SU-DHL-6 (cell line): ENCODE data around the gene PCDH18.

Source experiments
- H2AFZ ChIP-seq: fragments of 200-600 bp; sonication (generic); 2 replicates; pipeline ENCODE4 v1.6.1; 2014; ENCODE audit warnings: low read depth, mild to moderate bottlenecking, moderate library complexity, mixed read lengths, antibody characterized with exemption, low read length; ENCODE audit not compliant: severe bottlenecking
- H3F3A ChIP-seq: fragments of 200-600 bp; shearing (Covaris generic); 2 replicates; pipeline ENCODE4 v1.6.0; 2016; ENCODE audit warnings: antibody characterized with exemption, mild to moderate bottlenecking; ENCODE audit not compliant: insufficient read depth
- H3K27ac ChIP-seq: fragments of 200-600 bp; sonication (generic); 2 replicates; pipeline ENCODE4 v1.5.1; 2016; ENCODE audit warnings: low read depth, mild to moderate bottlenecking, low read length, moderate library complexity, mixed read lengths
- H3K27me3 ChIP-seq: fragments of 200-600 bp; sonication (generic), shearing (Covaris generic); 2 replicates; pipeline ENCODE4 v1.6.0; 2014; ENCODE audit warnings: mild to moderate bottlenecking, low read length
- H3K36me3 ChIP-seq: fragments of 200-600 bp; sonication (generic); 2 replicates; pipeline ENCODE4 v1.6.1; 2014; ENCODE audit warnings: mild to moderate bottlenecking, low read length, mixed read lengths
- H3K4me2 ChIP-seq: fragments of 300-600, 200-600 bp; shearing (Covaris generic), sonication (generic); 2 replicates; pipeline ENCODE4 v1.6.0; 2014; ENCODE audit warnings: low read length, low read depth, mild to moderate bottlenecking; ENCODE audit not compliant: poor library complexity, severe bottlenecking
- H3K4me3 ChIP-seq: fragments of 200-600 bp; sonication (generic); 2 replicates; pipeline ENCODE4 v1.5.1; 2014; ENCODE audit warnings: antibody characterized with exemption, low read length, mild to moderate bottlenecking, mixed read lengths; ENCODE audit not compliant: insufficient read depth, poor library complexity, severe bottlenecking
- H3K79me2 ChIP-seq: fragments of 200-600 bp; sonication (generic); 2 replicates; pipeline ENCODE4 v1.6.1; 2014; ENCODE audit warnings: mild to moderate bottlenecking, low read length, moderate library complexity; ENCODE audit not compliant: insufficient read depth
- H3K9ac ChIP-seq: fragments of 200-600 bp; sonication (generic); 2 replicates; pipeline ENCODE4 v1.7.0; 2014; ENCODE audit warnings: mild to moderate bottlenecking, low read length
- H3K9me2 ChIP-seq: fragments of 200-600 bp; sonication (generic); replicated peaks from 2 replicates; pipeline ENCODE4 v1.6.1; 2014; ENCODE audit warnings: low read length; ENCODE audit not compliant: insufficient read depth
- H3K9me3 ChIP-seq: fragments of 200-600 bp; sonication (generic); 2 replicates; pipeline ENCODE4 v1.6.1; 2014; ENCODE audit warnings: low read length, mixed read lengths; ENCODE audit not compliant: insufficient read depth
- H4K20me1 ChIP-seq: fragments of 200-600 bp; sonication (generic); 2 replicates; pipeline ENCODE4 v1.6.1; 2014; ENCODE audit warnings: low read depth, mild to moderate bottlenecking, antibody characterized with exemption, low read length, moderate library complexity, mixed read lengths
- CTCF ChIP-seq: fragments of 200-600 bp; sonication (generic); IDR thresholded peaks from one replicate; pipeline ENCODE4 v1.5.1; 2017; ENCODE audit warnings: antibody characterized with exemption, mild to moderate bottlenecking, low read length, moderate library complexity; ENCODE audit not compliant: insufficient read depth, poor library complexity, severe bottlenecking
- EZH2phosphoT487 ChIP-seq: fragments of 200-600 bp; sonication (generic), shearing (Covaris generic); conservative IDR thresholded peaks from 2 replicates; pipeline ENCODE4 v1.6.1; 2018; ENCODE audit warnings: mild to moderate bottlenecking, antibody characterized with exemption, low read length, moderate library complexity, mixed read lengths

Gene PCDH18

GRCh38 chr4:137524725-137525369, 7.4 kb downstream of the PCDH18 start:
- Histone ChIP-seq H3K79me2 (no peaks in the 10 kb centered on the region), H2AFZ (no peak overlapping the region), H3K27ac (no peak overlapping the region), H3K9me2 (no peaks in the 10 kb centered on the region), H3K4me3 (no peak overlapping the region), H3K36me3 (no peaks in the 10 kb centered on the region), H3F3A (no peaks in the 10 kb centered on the region), H3K9ac (no peak overlapping the region), H3K27me3 (no peaks in the 10 kb centered on the region), H4K20me1 (no peaks in the 10 kb centered on the region), H3K4me2 (no peak overlapping the region), H3K9me3 (no peaks in the 10 kb centered on the region)
- TF ChIP-seq EZH2phosphoT487 (no peak), CTCF (no peak)

- Histone ChIP-seq H3K27ac (no peak overlapping the region), H3F3A (no peaks in the 10 kb centered on the region)
Measured at GRCh38 chr4:137523329-137523728, 9.0 kb downstream of the PCDH18 start.

GRCh38 chr4:137521053-137521452, 11.2 kb downstream of the PCDH18 start:
- H3K27ac ChIP-seq = no peak overlapping the region
- H3K79me2 ChIP-seq = no peaks in the 10 kb centered on the region
- TF ChIP-seq CTCF (no peak), EZH2phosphoT487 (no peak)
- H3K4me2 ChIP-seq = no peak overlapping the region
- H3F3A ChIP-seq = no peaks in the 10 kb centered on the region
- no peaks in the 10 kb centered on the region for H3K27me3 ChIP-seq
- H3K9ac ChIP-seq = no peak overlapping the region
- H3K9me2 ChIP-seq = no peaks in the 10 kb centered on the region
- H3K36me3 ChIP-seq = no peaks in the 10 kb centered on the region
- H2AFZ ChIP-seq = no peak overlapping the region
- no peaks in the 10 kb centered on the region for H3K9me3 ChIP-seq
- H3K4me3 ChIP-seq = no peak overlapping the region
- no peaks in the 10 kb centered on the region for H4K20me1 ChIP-seq

More at GRCh38 chr4:137523329-137523728, 9.0 kb downstream of the PCDH18 start:
- Histone ChIP-seq H2AFZ (no peak overlapping the region), H3K4me2 (no peak overlapping the region), H3K4me3 (no peak overlapping the region), H3K36me3 (no peaks in the 10 kb centered on the region), H3K79me2 (no peaks in the 10 kb centered on the region), H4K20me1 (no peaks in the 10 kb centered on the region), H3K9ac (no peak overlapping the region), H3K9me3 (no peaks in the 10 kb centered on the region), H3K9me2 (no peaks in the 10 kb centered on the region), H3K27me3 (no peaks in the 10 kb centered on the region)
- no peak for TF ChIP-seq EZH2phosphoT487
- no peak for TF ChIP-seq CTCF
